NCI-H1105 (cell line): Measurements from ENCODE around the gene MFGE8.
A peak's percentile ranks its signal among the peaks of the same experiment; 100 is the strongest.
"Not testable (repeated sequence)": the region's sequence is repeated elsewhere in the genome, so short reads cannot be mapped to it uniquely, and the experiment has no call there.

Experiments used
- DNase-seq: peaks from one replicate; lab custom pipeline; 2025; lab: John Stamatoyannopoulos, UW

Gene MFGE8, protein sequence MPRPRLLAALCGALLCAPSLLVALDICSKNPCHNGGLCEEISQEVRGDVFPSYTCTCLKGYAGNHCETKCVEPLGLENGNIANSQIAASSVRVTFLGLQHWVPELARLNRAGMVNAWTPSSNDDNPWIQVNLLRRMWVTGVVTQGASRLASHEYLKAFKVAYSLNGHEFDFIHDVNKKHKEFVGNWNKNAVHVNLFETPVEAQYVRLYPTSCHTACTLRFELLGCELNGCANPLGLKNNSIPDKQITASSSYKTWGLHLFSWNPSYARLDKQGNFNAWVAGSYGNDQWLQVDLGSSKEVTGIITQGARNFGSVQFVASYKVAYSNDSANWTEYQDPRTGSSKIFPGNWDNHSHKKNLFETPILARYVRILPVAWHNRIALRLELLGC

DNA sequence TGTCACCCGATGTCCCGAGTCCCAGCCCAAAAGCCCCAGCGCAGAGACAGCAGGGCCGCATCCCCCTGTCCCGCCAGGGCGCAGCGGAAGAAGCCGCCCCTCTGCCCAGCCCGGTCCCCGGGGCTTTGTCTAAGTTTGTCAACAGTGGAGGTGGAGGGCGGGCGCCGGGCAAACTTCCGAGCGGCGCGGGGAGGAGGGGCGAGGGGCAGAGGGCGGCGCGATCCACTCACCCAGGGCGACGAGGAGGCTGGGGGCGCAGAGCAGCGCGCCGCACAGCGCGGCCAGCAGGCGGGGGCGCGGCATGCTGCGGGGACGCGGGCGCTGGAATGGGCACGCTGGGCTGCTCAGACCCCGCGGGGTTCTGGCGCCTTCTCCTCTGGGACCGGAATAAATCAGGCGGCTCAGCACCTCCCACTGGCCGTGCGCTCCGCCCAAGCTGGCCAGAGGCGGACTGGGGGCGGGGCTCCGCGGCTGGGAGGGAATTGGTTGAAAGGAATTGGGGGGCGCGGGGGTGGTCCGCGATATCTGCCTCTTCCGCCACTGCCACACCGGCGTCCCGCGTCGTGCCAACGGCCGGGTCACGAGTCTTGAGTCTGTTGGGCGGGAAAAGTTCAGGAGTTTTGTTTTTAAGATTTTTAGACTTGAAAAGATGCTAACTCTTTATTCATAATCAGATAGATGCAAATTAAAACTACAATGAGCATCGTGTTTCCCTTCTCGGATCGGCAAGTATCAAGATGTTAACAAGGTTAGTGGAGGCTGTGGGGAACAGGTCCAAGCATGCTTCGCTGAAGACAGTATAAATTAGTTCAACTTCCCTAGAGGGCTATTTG lies at the start of gene MFGE8:
Gene MFGE8 (minus strand): TSS at position 363 of the 833 bp plus-strand sequence. CDS start 60 bp downstream, at position 303.
- peak; percentile 65 for DNase-seq

DNA sequence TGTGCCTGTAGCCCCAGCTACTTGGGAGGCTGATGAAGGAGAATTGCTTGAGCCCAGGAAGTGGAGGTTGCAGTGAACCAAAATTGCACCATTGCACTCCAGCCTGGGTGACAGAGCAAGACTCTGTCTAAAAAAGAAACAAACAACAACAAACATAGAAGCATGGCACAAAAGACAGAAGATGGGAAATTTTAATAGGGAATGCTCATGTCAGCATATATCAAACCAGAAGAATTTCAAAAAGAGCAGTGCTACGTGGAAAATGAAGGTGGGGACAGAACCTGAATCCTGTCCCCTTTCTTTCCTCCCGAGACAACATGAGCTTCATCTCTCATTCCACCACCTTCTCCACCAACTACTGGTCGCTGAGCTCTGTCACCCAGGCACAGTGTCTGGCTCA lies 46.3 kb upstream of the MFGE8 start:
- DNase-seq, result no peak

DNA sequence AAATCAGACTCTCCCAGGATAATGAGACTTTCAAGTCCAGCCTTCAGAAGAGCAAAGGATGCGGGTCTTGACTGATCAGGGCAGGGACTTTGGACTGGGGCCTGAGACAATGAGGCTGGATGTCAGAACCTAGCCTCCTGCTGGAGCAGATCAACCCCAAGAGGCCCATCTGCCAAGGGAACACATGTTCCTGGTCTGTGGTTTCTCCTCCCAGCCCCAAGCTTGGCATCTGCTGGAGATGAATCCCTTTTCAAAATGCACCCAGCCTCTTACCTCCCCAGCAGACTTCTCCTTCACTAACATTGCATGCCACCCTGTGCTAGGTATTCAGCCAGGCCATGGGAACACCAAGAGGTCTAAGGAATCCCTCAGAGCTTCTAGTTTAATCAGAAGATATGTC lies 43.7 kb upstream of the MFGE8 start:
- no peak for DNase-seq

DNA sequence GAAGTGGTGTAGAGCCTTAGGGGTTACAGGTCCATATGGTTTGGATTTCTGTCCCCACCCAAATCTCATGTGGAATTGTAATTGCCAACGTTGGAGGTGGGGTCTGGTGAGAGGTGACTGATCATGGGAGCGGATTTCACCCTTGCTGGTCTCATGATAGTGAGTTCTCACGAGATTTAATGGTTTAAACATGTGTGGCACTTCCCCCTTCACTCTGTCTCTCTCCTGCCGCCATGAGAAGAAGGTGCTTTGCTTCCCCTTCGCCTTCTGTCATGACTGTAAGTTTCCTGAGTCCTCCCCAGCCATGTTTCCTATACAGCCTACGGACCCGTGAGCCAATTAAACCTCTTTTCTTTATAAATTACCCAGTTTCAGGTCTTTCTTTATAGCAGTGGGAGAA lies 43.1 kb upstream of the MFGE8 start:
- no peak for DNase-seq

DNA sequence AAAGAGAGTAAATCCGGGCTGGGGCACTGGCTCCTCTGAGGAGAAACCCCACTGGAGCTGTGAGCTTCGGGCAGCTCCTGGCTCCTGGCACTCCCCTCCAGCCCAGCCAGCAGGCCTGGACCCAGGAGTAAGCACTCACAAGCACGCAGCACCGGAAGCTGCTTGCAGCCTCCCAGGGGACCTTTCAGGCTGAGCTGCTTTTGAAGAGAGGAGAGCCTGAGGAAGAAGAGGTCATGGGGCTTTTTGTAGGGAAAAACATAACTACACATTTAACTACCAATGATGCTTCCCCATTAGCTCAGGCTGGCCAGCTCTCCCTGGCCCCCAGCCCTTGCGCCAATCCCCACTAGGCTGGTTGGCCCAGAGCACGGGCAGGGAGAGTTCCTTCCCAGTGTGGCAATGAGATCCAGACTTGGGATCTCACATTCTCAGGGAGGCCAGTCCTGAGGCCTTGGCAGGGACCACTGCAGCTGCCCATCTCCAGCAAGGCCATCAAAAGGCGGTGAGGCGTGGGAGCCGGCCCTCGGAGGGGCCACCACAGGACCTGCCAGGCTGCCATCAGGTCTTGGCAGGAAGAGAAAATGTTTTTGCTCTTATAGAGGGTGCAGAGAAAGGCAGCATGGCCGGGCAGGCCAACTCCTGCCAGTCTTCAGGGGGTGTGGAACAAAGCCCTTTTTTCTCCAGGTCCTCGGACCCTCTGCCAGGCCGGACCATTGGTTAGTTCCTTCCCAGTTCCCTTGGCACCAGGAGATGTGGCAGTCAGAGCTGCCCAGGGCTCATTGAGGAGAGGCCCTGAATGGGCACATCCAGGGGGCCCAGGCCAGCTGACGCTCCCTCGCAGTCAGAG lies 41.5 kb upstream of the MFGE8 start:
- DNase-seq, result no peak

DNA sequence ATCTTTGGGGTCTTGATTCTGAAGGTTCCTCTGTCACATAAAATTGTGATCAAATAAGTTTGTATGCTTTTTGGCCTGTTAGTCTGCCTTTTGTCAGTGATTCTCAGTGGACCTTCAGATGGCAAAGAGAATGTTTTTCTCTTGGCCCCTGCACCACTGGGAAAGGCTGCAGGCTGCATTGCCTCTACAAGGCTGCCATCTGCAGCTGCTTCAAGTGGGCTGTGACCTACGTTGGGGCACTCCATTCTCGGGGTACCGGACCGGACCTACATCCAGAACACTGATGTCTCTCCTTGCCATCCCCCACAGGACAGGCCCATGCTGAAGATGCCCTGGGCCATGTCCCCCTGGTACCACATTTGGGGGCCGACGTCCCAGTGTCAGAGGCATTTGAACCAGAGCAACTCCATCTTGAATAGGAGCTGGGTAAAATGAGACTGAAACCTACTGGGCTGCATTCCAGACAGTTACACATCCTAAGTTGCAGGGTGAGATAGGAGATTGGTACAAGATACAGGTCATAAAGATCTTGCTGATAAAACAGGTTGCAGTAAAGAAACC lies 37.5 kb upstream of the MFGE8 start:
- DNase-seq, result no peak

DNA sequence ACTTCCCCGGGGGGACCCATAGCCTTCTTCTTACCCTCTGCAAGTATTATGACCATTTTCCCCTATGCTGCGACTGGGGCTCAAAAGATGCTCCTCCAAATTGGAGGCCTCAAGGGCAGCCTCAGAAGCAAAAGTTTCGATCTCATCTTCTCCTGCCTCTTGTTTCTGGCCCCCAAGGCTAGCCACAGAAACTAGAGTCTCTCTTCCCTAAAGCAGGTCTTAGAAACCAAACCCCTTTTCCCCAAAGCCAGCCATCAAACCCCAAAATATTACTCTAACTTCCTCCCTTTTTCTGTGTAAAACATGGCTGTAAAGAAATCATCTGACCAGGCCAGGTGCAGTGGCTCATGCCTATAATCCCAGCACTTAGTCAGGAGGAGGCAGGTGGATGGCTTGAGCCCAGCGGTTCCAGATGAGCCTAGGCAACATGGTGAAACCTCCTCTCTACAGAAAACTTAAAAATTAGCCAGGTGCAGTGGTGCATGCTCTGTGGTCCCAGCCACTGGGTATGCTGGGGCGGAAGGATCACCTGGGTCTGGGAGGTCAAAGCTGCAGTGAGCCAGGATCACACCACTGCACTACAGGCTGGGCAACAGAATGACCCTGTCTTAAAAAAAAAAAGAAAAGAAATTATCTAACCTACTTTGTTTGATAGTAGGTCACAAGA lies 36.7 kb upstream of the MFGE8 start:
- no peak for DNase-seq

DNA sequence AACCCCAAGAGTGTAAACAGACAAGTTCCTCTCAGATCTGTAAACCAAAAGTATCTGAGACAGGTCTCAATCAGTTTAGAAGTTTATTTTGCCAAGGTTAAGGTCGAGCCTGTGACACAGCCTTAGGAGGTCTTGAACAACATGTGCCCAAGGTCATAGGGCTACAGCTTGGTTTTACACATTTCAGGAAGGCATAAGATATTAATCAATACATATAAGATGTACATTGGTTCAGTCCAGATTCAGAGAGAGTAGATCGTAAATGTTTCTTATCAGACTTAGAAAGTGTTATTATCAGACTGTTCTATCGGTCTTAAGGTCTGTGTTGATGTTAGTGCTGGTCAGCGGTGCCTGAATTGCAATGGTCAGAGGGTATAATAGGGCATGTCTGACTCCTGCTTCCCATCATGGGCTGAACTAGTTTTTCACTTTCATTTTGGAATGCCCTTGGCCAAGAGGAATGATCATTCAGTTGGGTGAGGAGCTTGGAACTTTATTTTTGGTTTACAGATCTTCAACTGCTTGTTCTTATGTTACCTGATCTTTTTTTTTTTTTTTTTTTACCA lies 27.0 kb upstream of the MFGE8 start:
- DNase-seq, result no peak

DNA sequence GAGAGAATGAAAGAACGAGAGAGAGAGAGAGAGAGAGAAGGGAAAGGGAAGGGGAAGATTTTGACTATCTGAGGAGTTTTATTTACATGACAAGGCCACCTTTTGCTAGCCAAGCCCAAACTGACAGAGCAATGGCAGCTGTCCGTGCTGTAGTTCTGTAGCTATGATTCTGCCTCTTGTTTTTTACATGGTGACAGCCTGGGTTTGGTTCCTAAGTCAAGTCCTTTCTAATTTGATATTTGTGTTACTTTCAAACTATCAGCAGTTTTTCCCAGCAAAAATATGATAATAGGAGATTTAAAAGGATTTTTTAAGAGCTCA lies 26.3 kb upstream of the MFGE8 start:
- no peak for DNase-seq

DNA sequence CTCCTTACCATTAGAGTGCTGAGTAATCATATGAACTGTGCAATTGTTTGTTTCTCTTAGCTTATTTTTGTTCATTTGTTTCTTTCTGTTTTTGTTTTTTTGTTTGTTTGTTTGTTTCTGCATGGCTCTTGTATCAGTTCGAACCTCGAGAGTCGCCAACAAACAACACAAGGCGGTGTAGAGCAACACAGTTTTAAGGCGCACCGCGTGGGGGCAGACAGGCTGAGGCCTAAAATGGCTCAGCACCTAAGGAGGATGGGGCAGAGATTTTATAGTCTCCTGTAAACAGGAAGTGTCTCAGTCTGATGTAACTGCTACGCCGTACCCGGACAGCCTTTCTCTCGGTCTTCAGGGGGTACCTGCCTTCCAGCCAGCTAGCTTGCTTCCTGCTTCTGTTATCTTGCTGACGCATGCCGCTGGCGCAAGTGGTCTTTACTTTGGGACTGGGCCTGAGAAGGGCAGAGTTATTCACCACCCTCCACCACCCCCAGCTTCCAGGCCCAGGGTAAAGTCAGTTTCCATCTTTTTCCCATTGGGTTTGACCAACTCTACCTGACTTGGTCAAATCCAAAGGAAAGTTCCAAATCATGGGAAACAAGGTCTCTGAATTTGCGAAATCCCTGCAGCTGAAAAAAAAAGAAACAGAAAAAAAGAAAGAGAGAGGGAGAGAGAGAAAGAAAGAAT lies 25.8 kb upstream of the MFGE8 start:
- DNase-seq, result no peak

DNA sequence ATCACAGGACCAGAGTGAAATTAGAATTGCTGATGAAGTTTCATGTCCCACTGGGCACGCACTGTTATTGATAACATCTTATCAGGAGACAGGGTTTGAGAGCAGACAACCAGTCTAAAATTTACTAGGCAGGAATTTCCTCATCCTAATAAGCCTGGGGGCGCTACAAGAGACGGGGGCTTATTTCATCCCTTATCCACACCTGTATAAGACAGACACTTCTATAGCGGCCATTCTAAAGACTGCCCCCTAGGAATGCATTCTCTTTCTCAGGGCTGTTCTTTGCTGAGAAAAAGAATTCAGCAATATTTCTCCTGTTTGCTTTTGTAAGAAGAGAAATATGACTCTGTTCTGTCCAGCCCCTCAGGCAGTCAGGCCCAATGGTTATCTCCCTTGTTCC lies 21.3 kb upstream of the MFGE8 start:
- DNase-seq, result not testable (repeated sequence)

DNA sequence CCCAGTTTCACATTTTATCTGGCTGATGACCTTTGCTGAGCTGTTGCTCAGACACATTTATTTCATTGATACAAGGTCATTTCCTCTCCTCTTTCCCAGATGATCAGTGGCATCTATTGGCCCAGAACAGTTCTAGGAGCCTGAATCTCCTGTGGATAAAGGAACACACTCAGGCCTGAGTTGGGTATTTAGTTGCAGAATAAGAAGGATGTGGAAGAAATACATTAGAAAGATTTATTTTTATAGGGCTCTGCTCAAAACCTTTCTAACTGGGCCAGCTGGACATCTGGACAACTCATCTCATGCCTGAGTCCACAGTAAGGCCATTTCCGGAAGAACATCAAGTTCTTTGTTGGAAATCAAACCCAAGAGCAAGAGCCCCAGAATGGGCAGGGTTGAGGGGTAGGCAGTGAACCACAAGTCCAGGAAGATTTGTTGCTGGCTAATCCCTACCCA lies 19.7 kb upstream of the MFGE8 start:
- no peak for DNase-seq

DNA sequence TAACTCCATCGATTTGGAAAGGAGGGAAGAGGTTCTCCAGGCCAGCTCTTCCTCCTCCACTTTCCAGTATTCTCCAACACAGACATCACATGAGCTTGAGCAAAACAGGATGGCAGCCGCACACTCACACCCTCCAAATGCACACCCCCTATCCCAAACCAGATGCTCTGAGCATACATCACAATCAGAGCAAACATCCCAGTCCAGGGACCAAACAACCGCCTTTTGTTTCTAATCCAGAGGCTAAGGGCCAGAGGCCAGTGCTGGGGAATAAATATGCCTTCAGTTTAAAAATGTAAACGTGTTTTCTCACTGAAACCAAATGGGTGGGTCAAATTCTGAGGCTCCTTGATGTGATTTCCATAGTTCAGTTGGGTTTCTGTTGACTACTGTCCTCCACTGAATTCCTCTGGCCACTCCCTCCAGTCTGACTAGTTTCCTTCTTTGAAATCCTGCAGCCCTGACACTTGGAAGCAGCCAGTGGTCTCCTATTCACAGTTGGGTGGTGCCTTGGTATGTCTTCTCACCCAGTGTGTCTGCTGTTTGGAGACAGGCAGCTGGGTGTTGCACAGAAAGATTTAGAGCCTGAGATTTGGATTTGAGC lies 19.2 kb upstream of the MFGE8 start:
- no peak for DNase-seq

DNA sequence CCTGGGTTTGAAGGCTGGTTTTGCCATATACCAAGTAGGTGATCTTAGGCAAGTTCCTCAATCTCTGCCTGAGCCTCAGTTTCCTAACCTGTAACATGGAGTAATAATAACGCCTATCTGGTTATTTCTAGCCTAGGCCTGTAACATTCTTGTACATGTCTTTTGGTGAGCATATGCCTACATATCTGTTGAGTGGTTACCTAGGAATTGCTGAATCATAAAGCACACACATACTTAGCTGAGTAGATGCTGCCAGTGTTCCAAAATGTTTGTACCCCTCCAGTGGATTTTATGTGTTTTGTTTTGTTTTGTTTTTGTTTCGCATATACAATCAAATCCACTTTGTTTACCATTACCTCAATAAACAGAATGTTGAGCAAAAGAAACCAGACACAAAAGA lies 17.4 kb upstream of the MFGE8 start:
- no peak for DNase-seq

DNA sequence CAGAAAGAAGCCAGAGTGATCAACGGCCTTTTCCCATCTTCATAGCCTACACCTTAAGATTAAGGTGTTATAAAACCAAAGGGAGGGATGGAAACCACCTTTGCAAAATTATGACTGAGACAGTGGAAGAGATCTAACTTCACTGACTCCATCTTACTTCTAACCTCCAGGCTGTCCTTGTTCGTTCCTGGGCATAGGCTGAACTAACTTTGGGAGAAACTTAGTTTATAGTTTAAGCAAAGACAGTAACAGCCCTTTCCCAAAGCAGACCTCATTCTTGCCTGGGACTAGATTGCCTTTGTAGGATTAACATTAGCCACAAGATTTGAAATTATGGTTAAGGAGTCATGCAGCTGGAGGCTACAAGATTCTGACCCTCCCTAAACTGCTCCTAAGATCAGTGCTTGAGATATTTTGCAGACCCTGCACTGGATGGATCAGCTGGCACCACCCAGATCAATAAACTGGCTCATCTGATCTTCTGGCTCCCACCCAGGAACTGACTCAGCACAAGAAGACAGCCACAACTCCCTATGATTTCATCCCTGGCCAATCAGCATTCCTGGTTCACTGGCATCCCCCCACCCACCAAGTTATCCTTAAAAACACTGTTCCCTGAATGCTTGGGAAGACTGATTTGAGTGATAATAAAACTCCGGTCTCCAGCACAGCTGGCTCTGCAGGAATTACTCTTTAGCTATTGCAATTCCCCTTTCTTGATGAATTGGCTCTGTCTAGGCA lies 16.3 kb upstream of the MFGE8 start:
- DNase-seq, result not testable (repeated sequence)

DNA sequence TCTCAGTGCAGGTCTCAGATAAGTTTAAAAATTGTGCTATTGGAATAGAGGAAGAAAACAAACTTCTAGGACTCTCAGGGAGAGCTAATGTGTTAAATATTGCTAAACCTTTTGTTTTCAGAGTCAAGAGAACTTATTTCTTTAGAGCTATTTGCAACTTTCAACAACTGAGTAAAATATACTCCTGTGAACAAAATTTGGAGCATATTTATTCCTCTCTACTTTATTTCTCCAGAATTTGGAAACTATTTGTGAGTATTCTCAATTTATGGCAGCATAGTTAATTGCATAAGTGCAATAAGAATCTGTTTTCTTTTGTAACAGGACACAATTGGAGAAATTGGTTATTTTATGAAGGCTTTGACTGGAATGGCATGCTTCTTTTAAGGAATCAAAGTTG lies 15.0 kb upstream of the MFGE8 start:
- not testable (repeated sequence) for DNase-seq

DNA sequence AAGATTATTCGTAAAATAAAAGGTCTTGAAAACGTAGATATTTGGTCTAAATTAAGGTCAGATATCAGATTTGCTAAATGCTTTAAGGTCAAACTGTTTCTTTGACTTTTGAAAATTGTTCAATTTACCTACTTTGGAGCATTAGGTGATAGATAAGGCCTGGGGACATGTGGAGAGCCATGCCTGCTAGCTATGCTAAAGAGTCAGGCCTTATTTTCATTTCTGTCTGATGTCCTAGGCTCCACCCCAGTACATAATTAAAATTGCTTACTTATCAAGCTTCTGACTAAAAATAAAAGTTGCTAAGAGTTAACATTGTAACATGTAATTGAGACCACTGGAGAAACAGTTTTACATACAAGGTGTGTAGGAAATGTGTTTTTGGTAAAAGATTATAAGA lies 12.5 kb upstream of the MFGE8 start:
- DNase-seq, result not testable (repeated sequence)

DNA sequence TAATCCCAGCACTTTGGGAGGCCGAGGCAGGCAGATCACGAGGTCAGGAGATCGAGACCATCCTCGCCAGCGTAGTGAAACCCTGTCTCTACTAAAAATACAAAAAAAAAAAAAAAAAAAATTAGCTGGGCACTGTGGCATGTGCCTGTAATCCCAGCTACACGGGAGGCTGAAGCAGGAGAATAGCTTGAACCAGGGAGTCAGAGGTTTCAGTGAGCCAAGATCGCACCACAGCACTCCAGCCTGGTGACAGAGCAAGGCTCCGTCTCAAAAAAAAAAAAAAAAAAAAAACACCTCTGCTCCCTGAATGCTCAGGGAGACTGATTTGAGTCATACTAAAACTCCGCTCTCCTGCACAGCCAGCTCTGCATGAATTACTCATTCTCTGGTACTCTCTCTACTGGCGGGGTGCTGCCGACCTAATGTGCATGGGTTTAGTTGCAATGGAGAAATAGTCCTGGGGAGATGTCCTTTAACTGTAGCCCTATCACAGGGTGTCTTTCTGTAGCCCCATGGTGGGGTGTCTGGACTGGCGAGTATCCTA lies 7.8 kb upstream of the MFGE8 start:
- not testable (repeated sequence) for DNase-seq
